OCI-LY1 (cell line): ENCODE measurements around the gene FBXO4.

Source experiments
- CTCF ChIP-seq: fragments of 200-600 bp; sonication (generic), shearing (Covaris generic); IDR thresholded peaks from 2 replicates; pipeline ENCODE4 v1.5.1; 2017; ENCODE audit warnings: mild to moderate bottlenecking, antibody characterized with exemption, low read length, moderate library complexity, mixed read lengths
- EZH2 ChIP-seq: fragments of 200-600 bp; sonication (generic), shearing (Covaris generic); IDR thresholded peaks from 2 replicates; pipeline ENCODE4 v1.8.0; 2017; ENCODE audit warnings: borderline replicate concordance, mixed run types, mild to moderate bottlenecking, antibody characterized with exemption, low read length, moderate library complexity, mixed read lengths

DNA sequence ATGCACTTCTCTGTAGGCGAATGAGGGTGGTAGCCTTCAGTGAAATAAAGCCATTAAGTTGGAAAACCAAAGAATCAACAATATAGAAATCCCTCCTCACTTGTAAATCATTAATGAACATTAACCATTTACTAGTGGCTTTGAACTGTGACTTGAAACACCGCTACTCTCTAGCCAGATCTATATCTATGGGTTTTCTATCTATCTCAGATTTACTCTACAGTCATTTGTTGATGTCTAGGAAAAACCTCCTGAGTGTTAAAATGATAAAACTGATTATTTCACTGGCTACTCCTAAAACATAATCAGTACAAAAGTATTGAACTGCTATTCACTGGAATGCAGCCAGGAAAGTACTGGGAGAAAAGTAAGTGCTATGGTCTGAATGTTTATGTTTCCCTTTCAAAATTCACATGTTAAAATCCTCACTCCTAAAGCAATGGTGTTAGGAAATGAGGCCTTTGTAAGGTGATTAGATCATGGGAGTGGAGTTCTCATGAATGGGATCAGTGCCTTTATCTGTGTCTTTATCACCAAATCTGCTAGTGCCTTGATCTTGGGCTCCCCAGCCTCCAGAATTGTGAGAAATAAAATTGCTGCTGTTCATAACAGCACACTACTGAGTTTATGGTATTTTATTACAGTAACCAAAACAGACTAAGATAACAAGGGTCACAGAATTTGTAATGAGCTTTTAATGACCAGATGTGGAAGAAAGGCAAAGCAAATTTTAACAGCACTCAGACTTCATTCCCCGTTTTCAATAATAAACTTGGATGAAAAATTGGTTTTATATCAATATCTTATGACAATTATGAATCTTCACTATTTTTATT is 46.2 kb upstream of the FBXO4 start:
- TF ChIP-seq CTCF (no peak), EZH2 (no peak)
